Measurements from ENCODE around the gene ASS1.
"Not testable (repeated sequence)": the region's sequence is repeated elsewhere in the genome, so short reads cannot be mapped to it uniquely, and the experiment has no call there.

Gene ASS1

DNA sequence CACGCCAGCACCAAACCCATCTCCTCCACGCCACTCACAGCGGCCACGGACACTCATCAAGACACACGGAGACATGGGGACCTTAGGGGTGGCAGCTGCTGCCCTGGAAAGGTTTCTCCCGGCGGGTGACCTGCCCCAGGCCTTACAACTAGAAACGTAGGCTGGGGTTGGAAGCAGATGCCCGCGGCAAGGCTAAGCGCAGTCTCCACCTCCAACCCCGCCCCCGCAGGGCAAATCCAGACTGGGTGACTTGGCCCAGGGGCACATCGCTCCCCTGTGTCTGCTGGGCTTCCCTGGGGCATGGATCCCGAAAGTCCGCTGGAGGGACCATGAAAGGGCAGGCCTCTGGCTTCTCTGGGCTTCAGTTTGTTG, 12.0 kb upstream of the ASS1 start:
- H3K4me3 ChIP-seq (ENCODE audit: severe bottlenecking) = peak overlapping the region; percentile 13
- H3K27ac ChIP-seq (ENCODE audit: poor library complexity, severe bottlenecking) = no peak overlapping the region
- no peaks in the 10 kb centered on the region for H3K27me3 ChIP-seq (ENCODE audit: insufficient read depth, poor library complexity, severe bottlenecking)
- DNase-seq (ENCODE audit: low spot score) = no peak
- no peak for ATAC-seq (ENCODE audit: low read depth)
- H3K36me3 ChIP-seq (ENCODE audit: low read depth) = no peaks in the 10 kb centered on the region
- TF ChIP-seq, protein P1, sequence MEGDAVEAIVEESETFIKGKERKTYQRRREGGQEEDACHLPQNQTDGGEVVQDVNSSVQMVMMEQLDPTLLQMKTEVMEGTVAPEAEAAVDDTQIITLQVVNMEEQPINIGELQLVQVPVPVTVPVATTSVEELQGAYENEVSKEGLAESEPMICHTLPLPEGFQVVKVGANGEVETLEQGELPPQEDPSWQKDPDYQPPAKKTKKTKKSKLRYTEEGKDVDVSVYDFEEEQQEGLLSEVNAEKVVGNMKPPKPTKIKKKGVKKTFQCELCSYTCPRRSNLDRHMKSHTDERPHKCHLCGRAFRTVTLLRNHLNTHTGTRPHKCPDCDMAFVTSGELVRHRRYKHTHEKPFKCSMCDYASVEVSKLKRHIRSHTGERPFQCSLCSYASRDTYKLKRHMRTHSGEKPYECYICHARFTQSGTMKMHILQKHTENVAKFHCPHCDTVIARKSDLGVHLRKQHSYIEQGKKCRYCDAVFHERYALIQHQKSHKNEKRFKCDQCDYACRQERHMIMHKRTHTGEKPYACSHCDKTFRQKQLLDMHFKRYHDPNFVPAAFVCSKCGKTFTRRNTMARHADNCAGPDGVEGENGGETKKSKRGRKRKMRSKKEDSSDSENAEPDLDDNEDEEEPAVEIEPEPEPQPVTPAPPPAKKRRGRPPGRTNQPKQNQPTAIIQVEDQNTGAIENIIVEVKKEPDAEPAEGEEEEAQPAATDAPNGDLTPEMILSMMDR (IDR thresholded peaks at IDR 0.05; ENCODE audit: poor library complexity, severe bottlenecking) = no peak
- no peaks in the 10 kb centered on the region for H3K9me3 ChIP-seq (ENCODE audit: severe bottlenecking)
- no peaks in the 10 kb centered on the region for H3K4me1 ChIP-seq (ENCODE audit: insufficient read depth, poor library complexity, severe bottlenecking)

GRCh38 chr9:130433168-130433946, 11.4 kb upstream of the ASS1 start:
- DNase-seq (ENCODE audit: low spot score) = peak; percentile 63
- no peaks in the 10 kb centered on the region for H3K27me3 ChIP-seq (ENCODE audit: insufficient read depth, poor library complexity, severe bottlenecking)
- no peaks in the 10 kb centered on the region for H3K36me3 ChIP-seq (ENCODE audit: low read depth)
- peak overlapping the region; percentile 13 for H3K4me3 ChIP-seq (ENCODE audit: severe bottlenecking)
- TF ChIP-seq, protein P1 (IDR thresholded peaks at IDR 0.05; ENCODE audit: poor library complexity, severe bottlenecking) = peak; percentile 65
- no peaks in the 10 kb centered on the region for H3K9me3 ChIP-seq (ENCODE audit: severe bottlenecking)
- H3K27ac ChIP-seq (ENCODE audit: poor library complexity, severe bottlenecking) = no peak overlapping the region
- ATAC-seq (ENCODE audit: low read depth) = peak; percentile 85
- no peaks in the 10 kb centered on the region for H3K4me1 ChIP-seq (ENCODE audit: insufficient read depth, poor library complexity, severe bottlenecking)

GRCh38 chr9:130433947-130434262, 10.9 kb upstream of the ASS1 start:
- Histone ChIP-seq H3K27me3 (ENCODE audit: insufficient read depth, poor library complexity, severe bottlenecking) (no peaks in the 10 kb centered on the region), H3K9me3 (ENCODE audit: severe bottlenecking) (no peaks in the 10 kb centered on the region), H3K36me3 (ENCODE audit: low read depth) (no peaks in the 10 kb centered on the region), H3K4me3 (ENCODE audit: severe bottlenecking) (no peak overlapping the region), H3K4me1 (ENCODE audit: insufficient read depth, poor library complexity, severe bottlenecking) (no peaks in the 10 kb centered on the region), H3K27ac (ENCODE audit: poor library complexity, severe bottlenecking) (no peak overlapping the region)
- TF ChIP-seq, protein P1 (IDR thresholded peaks at IDR 0.05; ENCODE audit: poor library complexity, severe bottlenecking) = no peak
- no peak for DNase-seq (ENCODE audit: low spot score)
- no peak for ATAC-seq (ENCODE audit: low read depth)

GRCh38 chr9:130434656-130435055, 10.1 kb upstream of the ASS1 start:
- not testable (repeated sequence) for H3K4me1 ChIP-seq (ENCODE audit: insufficient read depth, poor library complexity, severe bottlenecking); H3K4me3 ChIP-seq (ENCODE audit: severe bottlenecking); H3K9me3 ChIP-seq (ENCODE audit: severe bottlenecking); H3K27ac ChIP-seq (ENCODE audit: poor library complexity, severe bottlenecking); DNase-seq (ENCODE audit: low spot score); H3K27me3 ChIP-seq (ENCODE audit: insufficient read depth, poor library complexity, severe bottlenecking); ATAC-seq (ENCODE audit: low read depth); H3K36me3 ChIP-seq (ENCODE audit: low read depth)

DNA sequence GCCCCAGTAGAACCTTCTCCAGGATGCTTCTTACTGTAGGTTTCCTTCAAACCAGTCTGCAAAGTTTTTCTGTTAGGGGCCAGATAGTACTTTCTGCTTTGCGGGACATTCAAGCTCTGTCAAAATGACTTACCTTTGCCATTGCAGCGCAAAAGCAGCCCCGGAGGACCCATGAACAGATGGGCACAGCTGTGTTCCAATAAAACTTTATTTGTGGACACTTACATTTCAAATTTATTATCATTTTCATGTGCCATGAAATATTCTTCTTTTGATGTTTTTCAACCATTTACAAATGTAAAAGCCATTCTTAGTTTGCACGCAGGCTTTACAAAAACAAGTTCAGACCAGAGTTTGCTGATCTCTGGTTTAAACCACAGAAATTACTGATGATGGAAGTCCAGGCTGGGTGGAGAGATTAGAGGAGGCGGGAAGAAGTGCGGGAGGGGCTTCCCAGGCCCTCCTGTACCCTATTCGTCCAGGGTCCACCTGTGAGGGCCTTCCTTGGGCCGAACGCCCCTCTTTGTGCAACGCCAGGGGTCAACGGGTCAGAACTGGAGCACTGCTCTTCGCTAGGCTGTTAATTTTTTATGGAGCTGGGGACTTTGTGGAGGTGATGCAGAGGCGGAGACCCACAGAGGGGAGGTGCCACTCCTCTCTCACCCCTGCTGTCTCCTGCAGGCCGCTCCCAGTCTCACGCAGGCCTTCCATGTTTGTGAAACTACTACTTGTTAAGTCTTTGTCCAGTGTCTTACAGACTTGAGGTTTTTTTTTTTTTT, 7.6 kb upstream of the ASS1 start:
- Histone ChIP-seq H3K27ac (ENCODE audit: poor library complexity, severe bottlenecking) (no peak overlapping the region), H3K36me3 (ENCODE audit: low read depth) (no peaks in the 10 kb centered on the region), H3K4me3 (ENCODE audit: severe bottlenecking) (no peak overlapping the region), H3K27me3 (ENCODE audit: insufficient read depth, poor library complexity, severe bottlenecking) (no peaks in the 10 kb centered on the region), H3K9me3 (ENCODE audit: severe bottlenecking) (no peaks in the 10 kb centered on the region), H3K4me1 (ENCODE audit: insufficient read depth, poor library complexity, severe bottlenecking) (no peaks in the 10 kb centered on the region)
- ATAC-seq (ENCODE audit: low read depth) = no peak
- DNase-seq (ENCODE audit: low spot score) = no peak
- TF ChIP-seq, protein P1 (IDR thresholded peaks at IDR 0.05; ENCODE audit: poor library complexity, severe bottlenecking) = no peak

Data from RWPE2 (cell line).